GM18867 (cell line): ENCODE measurements around the gene BABAM2.

Source experiments
- ATAC-seq: cut with Tn5 transposase; IDR thresholded peaks from one replicate; pipeline ENCODE4 v1.9.1; 2021; ENCODE audit warnings: mild to moderate bottlenecking, moderate library complexity; ENCODE audit not compliant: unreplicated experiment

Gene BABAM2

DNA sequence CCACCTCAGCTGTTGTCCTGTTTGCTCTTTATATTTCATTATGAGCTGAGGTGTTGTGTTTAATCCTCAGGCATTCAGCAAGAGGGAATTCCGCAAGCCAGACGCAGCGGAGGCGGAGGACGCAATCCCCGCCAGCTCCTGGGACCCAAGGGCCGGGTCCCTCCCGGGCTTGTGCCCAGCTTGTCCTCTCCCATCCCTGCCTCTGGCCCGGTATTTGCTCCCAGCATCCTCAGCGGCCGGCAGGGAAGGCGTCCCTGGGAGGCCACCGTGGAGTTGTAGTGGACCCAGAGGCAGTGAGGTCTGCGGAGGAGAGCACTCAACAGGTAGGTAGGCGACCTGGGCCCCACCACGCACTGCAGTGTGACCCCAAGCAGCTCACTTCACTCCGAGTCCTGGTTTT is 459.7 kb downstream of the BABAM2 start:
- ATAC-seq: no peak

DNA sequence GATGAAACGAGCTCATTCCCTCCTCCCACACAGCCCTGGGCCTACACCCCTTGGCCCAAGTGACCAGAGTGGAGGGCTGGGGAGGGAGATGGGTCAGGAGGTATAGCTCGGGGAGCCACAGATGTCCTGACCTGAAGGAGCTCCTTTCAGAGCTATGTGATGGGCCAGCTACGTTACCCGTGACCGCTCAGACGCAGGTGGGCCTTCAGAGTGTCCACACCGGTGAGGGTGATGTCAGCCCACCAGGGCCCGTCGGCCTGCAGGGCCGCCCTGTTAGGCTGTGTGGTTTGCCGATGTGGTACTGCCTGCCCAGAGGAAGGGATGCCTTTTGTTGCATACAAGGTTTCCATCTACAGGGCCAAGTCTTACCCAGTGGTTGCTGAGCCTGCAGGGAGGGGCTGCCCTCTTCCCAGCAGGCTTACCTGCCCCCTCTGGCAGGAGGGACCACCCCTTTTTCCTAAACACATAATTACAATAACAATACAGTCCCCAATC is 460.3 kb downstream of the BABAM2 start:
- ATAC-seq: no peak

DNA sequence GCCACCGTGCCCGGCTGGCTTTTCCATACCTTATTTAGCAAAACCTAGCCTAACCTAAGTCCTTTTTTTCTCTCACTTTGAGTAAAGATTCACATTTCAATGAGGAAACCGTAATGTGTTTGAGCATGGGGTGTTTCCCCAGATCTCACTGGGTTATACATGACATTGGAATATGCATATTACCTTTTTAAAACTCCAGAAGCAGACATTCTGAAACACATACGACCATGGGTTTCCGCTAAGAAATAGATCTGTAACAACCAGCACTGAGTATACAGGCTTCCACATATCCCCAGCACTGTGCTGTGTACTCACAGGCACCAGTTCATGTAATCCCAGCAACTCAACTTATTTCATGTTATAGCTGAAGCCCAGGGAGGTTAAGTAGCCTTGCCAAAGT is 461.1 kb downstream of the BABAM2 start:
- no peak for ATAC-seq

DNA sequence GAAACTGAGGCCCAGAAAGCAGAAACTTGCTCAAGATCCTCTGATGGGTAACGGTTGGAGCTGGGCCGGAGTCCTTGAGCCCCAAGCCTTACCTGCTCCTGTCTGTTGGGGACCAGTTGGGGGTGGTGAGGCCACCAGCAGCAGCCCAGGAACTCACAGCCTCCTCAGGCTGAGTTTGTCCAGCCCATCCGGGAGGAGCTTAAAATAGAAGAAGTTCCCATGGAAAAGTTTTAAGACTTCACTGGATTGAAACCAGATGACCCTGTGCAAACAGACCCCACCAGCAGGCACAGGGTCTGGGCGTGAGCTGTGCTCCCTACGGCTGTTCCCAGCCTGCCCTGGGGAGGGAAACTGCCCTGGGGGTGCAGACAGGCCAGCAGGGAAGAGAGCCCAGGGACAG is 461.6 kb downstream of the BABAM2 start:
- ATAC-seq: no peak

DNA sequence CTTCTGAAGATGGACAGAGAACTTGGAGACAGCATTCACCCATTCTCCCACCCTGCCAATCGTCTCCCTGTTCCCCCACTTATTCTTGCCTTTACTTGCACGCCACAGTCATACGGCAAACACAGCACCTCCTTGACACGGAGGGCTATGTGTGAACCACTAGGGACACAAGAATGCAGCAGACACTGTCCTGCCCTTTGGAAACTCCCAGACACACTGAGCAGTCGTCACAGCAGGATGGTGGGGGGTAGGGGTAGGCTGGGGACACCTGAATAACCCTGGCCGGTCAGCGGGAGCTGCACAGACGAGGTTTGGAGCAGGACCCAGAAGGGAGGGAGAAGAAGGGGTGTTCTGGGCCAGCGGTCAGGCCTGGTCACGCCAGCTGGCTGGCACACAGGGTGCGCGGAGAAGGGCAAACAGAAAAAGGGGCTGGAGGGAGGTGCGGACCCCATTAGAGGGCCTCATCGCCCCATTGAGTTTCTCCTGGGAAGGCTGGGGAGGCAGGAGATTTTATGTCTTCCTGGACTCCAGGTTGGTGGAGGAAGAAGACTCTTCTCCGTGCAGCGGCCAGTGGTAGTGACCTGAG is 462.2 kb downstream of the BABAM2 start:
- ATAC-seq: no peak

DNA sequence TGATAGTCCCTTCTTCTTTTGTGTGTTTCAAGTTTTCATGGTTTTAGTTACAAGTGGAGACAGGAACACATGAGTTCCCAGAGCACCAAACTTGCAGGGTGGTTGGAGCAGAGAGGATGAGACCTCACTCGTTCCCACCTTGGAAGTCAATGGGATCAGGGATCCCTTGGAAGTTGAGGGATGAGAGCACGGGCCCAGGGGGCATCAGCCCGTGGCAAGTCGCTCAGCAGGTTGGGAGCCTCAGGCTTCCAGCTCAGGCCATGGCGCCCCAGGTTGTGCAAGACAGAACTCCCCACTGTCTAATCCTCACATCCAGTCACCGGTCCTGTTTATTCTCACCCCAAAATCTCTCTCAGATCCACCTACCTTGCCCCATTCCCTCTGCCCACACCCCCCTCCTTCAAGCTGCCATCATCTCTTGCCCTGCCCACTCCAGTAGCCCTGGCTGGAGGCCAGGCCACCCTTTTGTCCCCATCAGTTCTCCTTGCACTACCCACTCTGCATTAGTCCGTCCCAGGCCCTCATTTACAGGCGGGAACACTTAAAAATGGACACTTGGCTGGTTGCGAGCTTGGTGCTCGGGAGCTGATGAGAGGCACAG is 464.5 kb downstream of the BABAM2 start:
- ATAC-seq: no peak

DNA sequence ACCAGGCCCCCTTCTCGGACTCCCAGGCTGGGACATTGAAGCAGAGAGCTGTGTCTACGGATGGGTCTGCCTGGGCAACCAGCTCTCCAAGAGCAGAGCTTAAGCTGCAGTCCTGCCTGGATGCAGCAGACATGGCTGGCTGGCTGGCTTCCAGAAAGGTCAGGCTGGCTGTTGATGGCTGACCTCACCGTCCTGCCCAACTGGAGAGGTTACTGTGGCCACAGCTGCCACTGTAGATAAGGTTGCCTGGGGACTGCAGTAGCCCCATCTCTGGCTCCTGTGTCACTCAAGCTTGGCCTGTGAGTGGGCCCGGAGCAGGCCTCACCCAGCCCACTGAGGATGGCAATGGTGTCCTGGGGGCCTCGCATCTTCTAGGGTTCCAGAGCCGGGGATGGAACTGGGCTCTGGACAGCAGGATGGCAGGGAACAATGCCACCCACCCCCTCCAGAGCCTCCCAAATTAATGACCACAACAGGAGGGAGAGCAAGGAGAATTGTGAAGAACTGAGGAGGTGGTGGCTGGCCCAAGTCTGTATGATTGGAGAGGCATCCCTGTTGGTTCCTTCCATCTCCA is 465.1 kb downstream of the BABAM2 start:
- ATAC-seq: no peak

DNA sequence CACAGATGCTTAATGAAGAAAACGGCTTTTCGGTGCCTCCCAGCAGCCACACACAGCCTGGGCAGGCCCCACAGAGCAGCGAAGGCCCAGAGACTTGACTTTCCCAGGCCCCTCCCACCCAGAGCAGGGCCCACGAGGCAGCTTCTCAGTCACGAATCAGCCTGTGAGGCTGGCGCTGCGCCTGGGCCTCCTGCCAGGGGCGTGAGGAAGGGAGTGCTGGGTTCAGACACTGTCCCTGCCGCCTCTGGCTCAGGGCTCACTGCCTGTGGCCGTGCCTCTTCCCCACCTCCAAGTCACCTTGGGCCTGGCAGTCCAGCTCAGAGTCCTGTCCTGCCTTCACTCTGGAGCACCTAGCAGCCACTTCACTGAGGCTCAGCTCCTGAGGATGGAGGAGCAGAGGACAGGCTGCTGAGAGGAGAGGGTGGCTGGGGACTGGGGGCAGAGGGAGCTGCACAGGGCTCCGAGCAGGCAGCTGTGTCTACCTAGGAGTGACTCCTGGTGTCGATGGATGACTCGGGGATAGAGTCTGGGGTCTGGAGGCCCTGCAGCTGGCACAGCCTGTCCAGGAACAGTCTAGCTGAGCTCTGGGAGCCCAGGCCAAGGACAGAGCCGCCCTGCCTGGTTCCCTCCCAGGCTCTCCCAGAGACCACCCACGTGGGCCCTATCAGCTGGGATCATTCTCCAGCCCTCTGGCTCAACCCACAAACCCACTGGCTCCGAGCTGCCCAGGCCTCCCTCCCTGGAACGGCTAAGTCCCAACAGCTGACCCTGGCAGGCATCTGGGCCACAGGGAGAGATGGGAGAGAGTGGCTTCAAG is 465.8 kb downstream of the BABAM2 start:
- ATAC-seq: no peak

DNA sequence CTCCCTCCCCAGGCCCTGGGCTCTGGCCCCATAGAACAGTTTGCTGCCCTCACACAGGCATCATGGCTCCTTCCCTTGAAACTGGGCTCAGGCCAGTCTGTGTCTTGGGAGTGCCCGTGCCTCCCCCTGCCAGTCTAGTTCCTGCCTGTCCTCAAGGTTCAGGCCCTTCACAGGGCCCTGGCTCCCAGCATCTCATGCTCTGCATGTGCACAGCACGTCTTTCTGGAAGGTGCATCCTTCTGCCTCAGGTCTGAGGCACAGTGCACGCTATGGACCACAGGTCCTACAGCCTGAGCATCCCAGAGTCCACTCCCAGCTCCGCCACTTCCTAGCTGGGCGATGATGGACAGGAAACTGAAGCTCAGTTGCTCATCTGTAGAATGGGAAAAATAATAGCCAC is 466.5 kb downstream of the BABAM2 start:
- ATAC-seq: no peak

DNA sequence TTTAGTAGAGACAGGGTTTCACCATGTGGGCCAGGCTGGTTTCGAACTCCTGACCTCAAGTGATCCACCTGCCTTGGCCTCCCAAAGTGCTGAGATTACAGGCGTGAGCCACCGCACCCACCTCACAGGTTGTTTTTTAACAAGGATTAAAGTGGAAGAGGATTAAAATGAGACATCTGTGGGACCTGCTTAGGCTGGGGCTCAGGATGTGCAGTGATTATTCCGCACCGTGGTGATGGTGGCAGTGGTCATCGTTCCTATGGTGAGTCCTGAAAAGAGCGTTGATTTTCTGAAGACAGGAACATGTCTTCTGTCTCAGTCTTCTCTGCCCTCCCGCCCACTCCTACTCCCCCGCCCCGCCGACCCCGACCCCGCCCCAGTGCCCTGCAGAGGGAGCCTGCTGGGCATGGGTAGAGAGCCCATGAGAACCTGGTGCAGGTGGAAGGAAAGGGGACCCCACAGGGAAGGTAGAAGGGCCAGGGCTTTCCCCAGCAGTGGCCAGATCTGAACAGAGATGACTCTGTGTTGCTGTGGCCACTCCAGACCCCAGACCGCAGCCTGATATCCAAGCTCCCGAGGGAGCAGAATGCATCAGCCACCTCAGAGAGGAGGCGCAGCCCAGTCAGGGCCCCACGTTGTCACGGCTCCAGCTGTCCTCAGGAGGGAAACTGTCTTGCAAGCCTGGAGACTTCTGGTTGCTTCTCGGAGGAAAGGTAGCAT is 467.6 kb downstream of the BABAM2 start:
- ATAC-seq: no peak

DNA sequence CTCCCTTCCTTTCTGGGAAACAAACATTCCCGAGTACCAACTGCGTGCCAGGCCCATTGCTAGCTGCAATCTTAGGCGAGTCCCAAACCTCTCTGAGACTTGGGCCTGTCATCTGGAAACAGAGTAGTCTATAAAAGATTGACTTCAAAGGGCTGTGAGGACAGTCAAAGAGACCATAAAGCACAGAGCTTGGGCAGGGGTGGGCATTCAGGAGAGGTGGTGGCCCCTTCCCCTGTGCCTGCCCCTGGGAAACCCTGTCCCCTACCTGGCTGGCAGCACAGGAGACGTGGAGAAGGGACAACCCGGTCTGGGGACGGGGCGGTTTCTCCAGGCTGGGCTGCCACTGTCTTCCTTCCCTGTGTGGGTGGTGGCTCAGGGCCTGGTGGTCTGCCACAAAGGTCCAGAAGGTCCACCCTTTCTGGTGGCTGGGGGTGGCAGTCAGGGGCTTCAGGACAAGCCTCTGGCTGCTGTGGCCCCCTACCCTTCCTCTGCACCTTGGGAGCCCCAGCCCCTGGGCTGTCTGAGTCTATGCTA is 468.2 kb downstream of the BABAM2 start:
- ATAC-seq: peak; percentile 25

DNA sequence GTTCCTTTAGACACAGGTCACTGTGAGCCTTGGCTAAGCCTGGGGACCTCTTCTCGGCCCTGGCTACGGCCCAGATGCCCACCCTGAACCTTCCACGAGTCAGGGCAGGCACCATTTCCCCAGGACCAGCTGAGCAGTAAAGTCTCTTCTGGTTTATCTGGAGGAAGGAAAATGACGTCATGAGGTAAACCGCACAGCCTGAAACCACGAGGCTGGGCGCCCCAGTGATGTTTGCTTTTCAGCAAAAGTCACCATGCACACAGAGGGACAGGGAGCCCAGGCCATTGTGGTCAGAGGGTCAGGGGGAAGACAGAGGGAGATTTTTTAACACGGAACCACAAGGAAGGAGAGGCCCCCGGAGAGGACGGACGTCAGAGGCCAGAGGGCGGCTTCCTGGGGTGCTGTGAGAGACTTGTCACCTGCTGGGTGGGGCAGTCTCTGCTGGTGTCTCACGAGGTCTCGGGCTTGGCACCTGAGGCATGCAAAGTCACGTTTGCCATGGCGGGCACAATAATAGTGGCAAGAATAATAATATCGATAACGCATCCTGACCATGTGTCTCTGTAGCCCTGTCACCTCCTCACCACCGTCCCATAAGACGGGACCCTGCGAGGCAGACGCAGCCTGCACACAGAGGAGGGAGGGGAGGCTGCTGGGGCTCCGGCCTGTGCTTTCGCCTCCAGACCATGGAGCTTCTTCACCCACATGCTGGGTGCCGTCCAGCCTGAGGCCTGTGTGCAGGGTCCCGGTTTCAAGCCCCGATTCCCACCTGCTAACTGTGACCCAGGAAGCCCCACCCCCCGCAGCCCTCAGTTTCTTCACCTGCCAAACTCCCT is 468.9 kb downstream of the BABAM2 start:
- peak; percentile 73 for ATAC-seq

DNA sequence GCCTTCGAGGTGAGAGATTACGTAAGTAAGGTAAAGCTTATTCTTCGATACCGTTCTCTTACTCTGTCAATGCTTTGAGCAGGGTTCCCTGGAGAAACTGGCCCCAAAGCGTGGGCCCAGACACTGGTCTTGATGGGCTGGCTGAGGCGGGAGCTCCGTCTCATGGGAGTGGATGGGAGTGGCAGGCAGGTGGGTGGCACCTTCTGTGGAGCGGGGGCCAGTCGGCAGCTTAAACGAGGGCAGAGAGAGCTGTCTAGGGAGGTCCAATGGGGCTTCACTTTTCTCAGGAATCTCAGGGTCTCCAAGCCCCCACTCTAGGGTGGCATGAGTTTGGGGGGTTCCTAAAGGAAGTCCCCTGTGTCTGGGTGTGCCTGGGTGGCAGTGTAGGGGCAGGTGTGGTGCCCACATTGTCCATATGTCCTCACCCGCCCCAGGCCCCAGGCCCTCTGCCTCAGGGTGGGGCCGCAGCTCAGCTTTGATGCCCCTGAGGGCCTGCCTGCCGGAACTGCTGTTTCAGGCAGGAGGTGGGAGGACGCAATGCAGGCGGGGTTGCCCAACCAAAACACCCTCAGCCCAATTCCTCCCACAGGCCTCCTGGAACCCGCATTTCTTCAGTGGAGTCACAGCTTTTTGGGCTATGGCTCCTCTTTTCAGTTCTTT is 469.7 kb downstream of the BABAM2 start:
- ATAC-seq: no peak

DNA sequence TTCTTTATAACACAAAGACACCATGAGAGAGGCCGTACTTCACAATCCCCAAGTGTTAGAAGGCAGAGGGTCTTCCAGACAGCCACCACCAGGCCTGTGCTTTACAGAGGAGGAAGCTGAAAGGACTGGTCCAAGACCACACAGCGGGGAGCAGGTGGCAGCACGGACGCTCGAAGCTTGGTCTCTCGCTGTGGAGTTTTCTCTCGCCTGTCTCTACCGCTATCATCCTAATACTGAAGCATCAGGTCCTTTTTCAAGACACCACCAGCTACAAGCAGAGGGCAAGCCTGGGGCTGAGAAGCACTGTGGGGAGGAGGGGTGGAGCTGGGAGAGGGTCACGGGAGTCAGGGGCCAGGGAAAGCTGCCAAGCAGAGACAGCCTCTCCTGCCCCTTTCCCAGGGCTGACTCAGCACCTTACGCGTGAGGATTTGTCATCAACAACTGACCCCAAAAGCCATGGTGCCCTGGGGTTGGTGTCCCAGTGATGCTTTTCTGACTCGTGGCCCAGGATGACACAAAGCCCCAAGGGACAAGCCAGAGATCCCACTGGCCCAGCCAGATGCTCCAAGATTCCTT is 470.3 kb downstream of the BABAM2 start:
- ATAC-seq: no peak

DNA sequence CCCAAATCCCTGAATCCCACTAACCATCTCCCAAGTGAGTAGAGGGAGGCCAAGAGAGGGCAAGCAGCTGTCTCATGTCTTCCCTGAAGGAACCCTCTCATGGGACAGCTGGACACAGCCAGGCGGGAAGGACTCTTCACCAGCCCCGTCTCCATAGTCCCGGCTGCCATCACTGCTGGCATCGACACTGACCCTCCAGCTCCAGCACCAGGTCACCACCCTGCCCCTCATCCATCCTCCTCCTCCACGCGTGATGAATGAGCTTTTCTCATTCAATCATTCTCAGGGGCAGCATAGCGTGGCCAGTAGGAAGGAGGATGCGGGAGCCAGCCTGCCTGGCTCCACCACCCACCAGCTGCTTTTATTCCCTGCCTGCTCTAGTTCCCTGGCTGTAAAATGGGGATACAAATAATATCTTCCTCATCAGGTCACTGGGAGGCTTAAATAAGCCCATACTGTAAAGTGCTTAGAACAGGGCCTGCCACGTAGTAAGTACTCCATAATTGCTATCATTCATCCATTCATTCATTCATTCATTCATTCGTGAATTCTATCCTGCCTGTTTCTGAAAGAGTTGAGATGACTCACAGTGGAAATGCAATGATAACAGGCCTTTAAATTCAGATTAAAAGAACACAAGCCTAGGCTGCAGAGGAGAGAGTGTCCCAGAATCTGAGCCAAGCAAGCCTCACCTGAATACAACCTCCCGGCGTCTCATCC is 471.6 kb downstream of the BABAM2 start:
- no peak for ATAC-seq

DNA sequence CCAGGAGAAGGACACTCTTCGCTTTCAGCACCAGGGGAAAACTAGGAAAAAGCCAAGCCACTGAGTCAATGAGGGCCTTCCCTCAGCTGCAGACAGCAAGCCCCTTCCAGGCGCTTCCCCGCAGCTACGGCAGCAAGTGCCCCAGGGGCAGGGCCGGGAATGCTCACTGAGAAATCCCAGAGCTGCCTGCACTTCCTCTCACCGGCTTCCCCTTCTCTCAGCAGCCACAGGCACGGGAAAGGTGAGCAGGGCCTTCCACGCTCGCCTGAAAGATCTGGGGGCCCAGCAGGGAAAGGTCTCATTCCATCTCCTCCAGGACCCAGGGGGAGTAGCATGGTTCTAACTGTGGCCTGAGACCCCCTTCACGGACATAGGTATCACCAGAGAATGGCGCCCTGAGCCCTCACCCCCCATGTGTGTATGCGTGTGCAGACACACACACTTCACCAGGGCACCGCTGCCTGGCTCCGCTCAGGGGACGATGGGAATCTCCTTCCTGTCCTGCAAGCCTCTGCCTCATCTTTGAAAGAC is 472.5 kb downstream of the BABAM2 start:
- no peak for ATAC-seq

DNA sequence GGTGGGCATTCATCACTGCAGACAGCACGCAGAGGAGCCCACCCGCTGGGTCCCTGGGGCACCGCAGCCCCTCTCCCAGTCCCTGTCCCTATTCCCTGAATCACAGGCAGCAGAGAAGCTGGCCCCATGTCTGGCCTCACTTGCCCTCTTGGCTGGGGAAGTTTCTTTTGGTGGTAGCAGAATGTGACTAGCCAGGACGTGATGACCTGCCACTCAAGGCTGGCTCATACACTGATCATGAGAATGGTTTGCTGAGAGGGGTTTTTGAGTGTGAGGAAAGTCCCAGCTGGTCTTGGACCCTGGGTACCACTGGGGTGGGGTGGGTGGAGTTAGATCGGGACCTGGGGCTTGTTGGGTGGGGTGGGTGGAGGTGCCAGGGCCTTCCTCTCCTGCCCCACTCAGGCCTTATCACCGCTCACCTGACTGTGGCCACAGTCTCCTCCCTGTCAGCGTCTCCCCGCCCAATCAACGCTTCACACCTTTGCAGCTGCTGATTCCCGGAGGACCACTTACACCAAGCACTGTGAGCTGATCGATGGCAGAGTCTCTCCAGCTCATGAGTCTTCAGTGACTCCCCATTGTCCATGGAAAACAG is 473.3 kb downstream of the BABAM2 start:
- no peak for ATAC-seq

DNA sequence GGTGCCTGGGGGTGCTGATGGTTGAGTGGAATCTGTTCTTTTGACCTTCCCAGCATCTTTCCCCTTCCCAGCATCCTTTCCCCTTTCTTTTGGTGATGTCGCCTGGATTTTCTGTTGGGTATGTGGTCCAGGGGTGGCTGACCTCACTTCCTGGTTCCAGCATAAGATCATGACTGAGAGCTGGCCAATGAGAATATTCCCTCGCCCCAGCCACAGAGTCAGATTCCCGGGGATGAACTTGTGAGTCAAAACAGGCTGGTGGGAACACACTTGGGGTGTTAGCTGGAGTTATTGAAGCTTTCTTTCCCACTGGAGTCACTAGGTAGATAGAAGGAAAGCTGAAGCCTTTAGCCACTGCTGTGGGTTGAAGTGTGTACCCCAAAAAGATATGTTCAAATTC is 474.1 kb downstream of the BABAM2 start:
- ATAC-seq: no peak
